SK-N-SH treated with all-trans-retinoic acid at 6 μM for 48 hours (cell line): ENCODE measurements around the gene PRM1.

Experiments
- ATAC-seq: fragments of 200-7000 bp; cut with Tn5 transposase; 3 replicates; pipeline ENCODE4 v1.9.1; 2020; ENCODE audit warnings: mild to moderate bottlenecking, moderate library complexity
- ARNTL ChIP-seq: fragments of 450-650 bp; formaldehyde crosslinking; IDR thresholded peaks from 2 replicates; pipeline ENCODE4 v1.5.0; 2020; ENCODE audit warnings: low read depth, mild to moderate bottlenecking, moderate library complexity, borderline replicate concordance
- BACH2 ChIP-seq: fragments of 250-450 bp; sonication (Bioruptor Pico); IDR thresholded peaks from 2 replicates; pipeline ENCODE4 v1.9.0; 2021; ENCODE audit warnings: mild to moderate bottlenecking, borderline replicate concordance
- CSDC2 ChIP-seq: fragments of 250-450 bp; sonication (Bioruptor Pico); IDR thresholded peaks from 2 replicates; pipeline ENCODE4 v1.5.0; 2020; ENCODE audit warnings: mild to moderate bottlenecking, moderate library complexity
- ESRRG ChIP-seq: fragments of 250-450 bp; sonication (Bioruptor Pico); IDR thresholded peaks from 2 replicates; pipeline ENCODE4 v1.6.1; 2021; ENCODE audit warnings: mild to moderate bottlenecking
- GLIS3 ChIP-seq: fragments of 250-450 bp; sonication (Bioruptor Pico); IDR thresholded peaks from 2 replicates; pipeline ENCODE4 v1.5.0; 2020; ENCODE audit warnings: mild to moderate bottlenecking, moderate library complexity
- ISL1 ChIP-seq: fragments of 250-450 bp; sonication (Bioruptor Pico); IDR thresholded peaks from 2 replicates; pipeline ENCODE4 v2.1.2; 2022; ENCODE audit warnings: mild to moderate bottlenecking, moderate library complexity
- PPARA ChIP-seq: fragments of 250-450 bp; sonication (Bioruptor Pico); IDR thresholded peaks from 2 replicates; pipeline ENCODE4 v1.5.0; 2020; ENCODE audit warnings: mild to moderate bottlenecking, borderline replicate concordance
- RARB ChIP-seq: fragments of 250-450 bp; sonication (Bioruptor Pico); IDR thresholded peaks from 2 replicates; pipeline ENCODE4 v1.8.0; 2021; ENCODE audit warnings: mild to moderate bottlenecking, moderate library complexity
- SNAI2 ChIP-seq: fragments of 250-450 bp; sonication (Bioruptor Pico); IDR thresholded peaks from 2 replicates; pipeline ENCODE4 v1.5.0; 2020; ENCODE audit warnings: mild to moderate bottlenecking, moderate library complexity
- TOX ChIP-seq: fragments of 250-450 bp; sonication (Bioruptor Pico); IDR thresholded peaks from 2 replicates; pipeline ENCODE4 v1.8.0; 2021; ENCODE audit warnings: mild to moderate bottlenecking, moderate library complexity, borderline replicate concordance
- ZFP3 ChIP-seq: fragments of 250-450 bp; sonication (Bioruptor Pico); IDR thresholded peaks from 2 replicates; pipeline ENCODE4 v1.5.0; 2020; ENCODE audit warnings: mild to moderate bottlenecking, moderate library complexity
- ZFP30 ChIP-seq: fragments of 450-650 bp; formaldehyde crosslinking; IDR thresholded peaks from 2 replicates; pipeline ENCODE4 v1.5.0; 2022; ENCODE audit warnings: mild to moderate bottlenecking, moderate library complexity
- ZNF70 ChIP-seq: fragments of 450-650 bp; formaldehyde crosslinking; IDR thresholded peaks from 2 replicates; pipeline ENCODE4 v1.5.0; 2020; ENCODE audit warnings: mild to moderate bottlenecking, moderate library complexity
- ZNF8 ChIP-seq: fragments of 450-650 bp; formaldehyde crosslinking; IDR thresholded peaks from 2 replicates; pipeline ENCODE4 v1.5.0; 2020; ENCODE audit warnings: mild to moderate bottlenecking, moderate library complexity
- TF ChIP-seq, protein P1 (sequence below): fragments of 250-450 bp; sonication (Bioruptor Pico); IDR thresholded peaks from 2 replicates; pipeline ENCODE4 v1.8.0; 2020; ENCODE audit warnings: mild to moderate bottlenecking, moderate library complexity, borderline replicate concordance
- TF ChIP-seq, protein P2 (sequence below): fragments of 250-450 bp; sonication (Bioruptor Pico); IDR thresholded peaks from 2 replicates; pipeline ENCODE4 v1.5.1; 2020; ENCODE audit warnings: low read depth, mild to moderate bottlenecking, moderate library complexity
- TF ChIP-seq, protein P3 (sequence below): fragments of 250-450 bp; sonication (Bioruptor Pico); IDR thresholded peaks from 2 replicates; pipeline ENCODE4 v1.5.0; 2020; ENCODE audit warnings: mild to moderate bottlenecking, moderate library complexity
- TF ChIP-seq, protein P4 (sequence below): fragments of 250-450 bp; sonication (Bioruptor Pico); IDR thresholded peaks from 2 replicates; pipeline ENCODE4 v1.5.1; 2021; ENCODE audit warnings: mild to moderate bottlenecking, moderate library complexity

The PRM1 gene

DNA sequence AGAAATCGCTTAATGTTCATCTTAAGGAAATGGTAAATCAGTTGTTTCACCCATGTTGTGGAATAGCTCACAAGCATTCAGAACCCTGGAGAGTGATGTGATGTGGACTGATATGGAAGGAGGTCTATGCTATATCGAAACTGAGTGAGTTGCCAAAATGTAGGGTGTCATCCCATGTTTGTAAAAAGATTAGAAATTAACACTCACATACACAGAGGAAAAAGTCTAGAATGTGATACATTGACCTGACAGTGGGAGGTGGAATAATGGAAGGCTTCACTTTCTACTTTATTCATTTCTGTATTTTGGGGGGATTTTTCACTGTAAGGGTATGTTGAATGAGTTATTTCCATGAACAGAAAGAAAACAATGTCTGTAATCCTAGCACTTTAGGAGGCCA, 4.7 kb upstream of the PRM1 start:
- TF ChIP-seq ZNF8 (CRISPR knock-in tag) (no peak), ZFP3 (no peak), SNAI2 (CRISPR knock-in tag) (no peak), RARB (no peak), TOX (CRISPR knock-in tag) (no peak), BACH2 (CRISPR knock-in tag) (no peak), GLIS3 (no peak), ZFP30 (CRISPR knock-in tag) (no peak), PPARA (CRISPR knock-in tag) (no peak), ZNF70 (CRISPR knock-in tag) (no peak), ISL1 (no peak)
- TF ChIP-seq, protein P1, sequence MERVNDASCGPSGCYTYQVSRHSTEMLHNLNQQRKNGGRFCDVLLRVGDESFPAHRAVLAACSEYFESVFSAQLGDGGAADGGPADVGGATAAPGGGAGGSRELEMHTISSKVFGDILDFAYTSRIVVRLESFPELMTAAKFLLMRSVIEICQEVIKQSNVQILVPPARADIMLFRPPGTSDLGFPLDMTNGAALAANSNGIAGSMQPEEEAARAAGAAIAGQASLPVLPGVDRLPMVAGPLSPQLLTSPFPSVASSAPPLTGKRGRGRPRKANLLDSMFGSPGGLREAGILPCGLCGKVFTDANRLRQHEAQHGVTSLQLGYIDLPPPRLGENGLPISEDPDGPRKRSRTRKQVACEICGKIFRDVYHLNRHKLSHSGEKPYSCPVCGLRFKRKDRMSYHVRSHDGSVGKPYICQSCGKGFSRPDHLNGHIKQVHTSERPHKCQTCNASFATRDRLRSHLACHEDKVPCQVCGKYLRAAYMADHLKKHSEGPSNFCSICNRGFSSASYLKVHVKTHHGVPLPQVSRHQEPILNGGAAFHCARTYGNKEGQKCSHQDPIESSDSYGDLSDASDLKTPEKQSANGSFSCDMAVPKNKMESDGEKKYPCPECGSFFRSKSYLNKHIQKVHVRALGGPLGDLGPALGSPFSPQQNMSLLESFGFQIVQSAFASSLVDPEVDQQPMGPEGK, result no peak
- TF ChIP-seq, protein P2, sequence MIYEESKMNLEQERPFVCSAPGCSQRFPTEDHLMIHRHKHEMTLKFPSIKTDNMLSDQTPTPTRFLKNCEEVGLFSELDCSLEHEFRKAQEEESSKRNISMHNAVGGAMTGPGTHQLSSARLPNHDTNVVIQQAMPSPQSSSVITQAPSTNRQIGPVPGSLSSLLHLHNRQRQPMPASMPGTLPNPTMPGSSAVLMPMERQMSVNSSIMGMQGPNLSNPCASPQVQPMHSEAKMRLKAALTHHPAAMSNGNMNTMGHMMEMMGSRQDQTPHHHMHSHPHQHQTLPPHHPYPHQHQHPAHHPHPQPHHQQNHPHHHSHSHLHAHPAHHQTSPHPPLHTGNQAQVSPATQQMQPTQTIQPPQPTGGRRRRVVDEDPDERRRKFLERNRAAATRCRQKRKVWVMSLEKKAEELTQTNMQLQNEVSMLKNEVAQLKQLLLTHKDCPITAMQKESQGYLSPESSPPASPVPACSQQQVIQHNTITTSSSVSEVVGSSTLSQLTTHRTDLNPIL, result no peak
- TF ChIP-seq, protein P3, sequence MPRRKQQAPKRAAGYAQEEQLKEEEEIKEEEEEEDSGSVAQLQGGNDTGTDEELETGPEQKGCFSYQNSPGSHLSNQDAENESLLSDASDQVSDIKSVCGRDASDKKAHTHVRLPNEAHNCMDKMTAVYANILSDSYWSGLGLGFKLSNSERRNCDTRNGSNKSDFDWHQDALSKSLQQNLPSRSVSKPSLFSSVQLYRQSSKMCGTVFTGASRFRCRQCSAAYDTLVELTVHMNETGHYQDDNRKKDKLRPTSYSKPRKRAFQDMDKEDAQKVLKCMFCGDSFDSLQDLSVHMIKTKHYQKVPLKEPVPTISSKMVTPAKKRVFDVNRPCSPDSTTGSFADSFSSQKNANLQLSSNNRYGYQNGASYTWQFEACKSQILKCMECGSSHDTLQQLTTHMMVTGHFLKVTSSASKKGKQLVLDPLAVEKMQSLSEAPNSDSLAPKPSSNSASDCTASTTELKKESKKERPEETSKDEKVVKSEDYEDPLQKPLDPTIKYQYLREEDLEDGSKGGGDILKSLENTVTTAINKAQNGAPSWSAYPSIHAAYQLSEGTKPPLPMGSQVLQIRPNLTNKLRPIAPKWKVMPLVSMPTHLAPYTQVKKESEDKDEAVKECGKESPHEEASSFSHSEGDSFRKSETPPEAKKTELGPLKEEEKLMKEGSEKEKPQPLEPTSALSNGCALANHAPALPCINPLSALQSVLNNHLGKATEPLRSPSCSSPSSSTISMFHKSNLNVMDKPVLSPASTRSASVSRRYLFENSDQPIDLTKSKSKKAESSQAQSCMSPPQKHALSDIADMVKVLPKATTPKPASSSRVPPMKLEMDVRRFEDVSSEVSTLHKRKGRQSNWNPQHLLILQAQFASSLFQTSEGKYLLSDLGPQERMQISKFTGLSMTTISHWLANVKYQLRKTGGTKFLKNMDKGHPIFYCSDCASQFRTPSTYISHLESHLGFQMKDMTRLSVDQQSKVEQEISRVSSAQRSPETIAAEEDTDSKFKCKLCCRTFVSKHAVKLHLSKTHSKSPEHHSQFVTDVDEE, result no peak
- ATAC-seq, result no peak

DNA sequence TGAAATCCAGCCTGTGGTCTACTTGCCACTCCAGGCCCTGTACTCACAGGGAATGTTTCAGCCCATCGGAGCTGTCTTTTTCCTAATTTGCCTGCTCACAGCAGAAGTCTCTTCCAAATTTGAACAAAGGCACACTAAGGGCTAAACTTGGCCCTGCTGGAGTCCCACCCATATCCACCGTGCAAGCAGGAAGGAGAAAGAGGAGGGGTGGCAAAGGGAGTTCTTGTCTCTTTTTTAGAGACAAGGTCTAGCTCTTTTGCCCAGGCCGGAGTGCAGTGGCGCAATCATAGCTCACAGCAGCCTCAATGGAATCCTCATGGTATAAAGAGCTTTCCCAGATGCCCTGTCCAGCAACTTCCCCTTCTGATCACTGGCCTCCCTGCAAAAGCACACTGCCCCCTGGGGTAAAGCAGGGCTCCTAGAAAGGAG, 2.7 kb upstream of the PRM1 start:
- TF ChIP-seq SNAI2 (CRISPR knock-in tag) (no peak), ISL1 (no peak), ZNF8 (CRISPR knock-in tag) (no peak), ESRRG (no peak), ZFP30 (CRISPR knock-in tag) (no peak), RARB (no peak), GLIS3 (no peak), ARNTL (no peak), CSDC2 (no peak)
- TF ChIP-seq, protein P1, result no peak
- TF ChIP-seq, protein P4, sequence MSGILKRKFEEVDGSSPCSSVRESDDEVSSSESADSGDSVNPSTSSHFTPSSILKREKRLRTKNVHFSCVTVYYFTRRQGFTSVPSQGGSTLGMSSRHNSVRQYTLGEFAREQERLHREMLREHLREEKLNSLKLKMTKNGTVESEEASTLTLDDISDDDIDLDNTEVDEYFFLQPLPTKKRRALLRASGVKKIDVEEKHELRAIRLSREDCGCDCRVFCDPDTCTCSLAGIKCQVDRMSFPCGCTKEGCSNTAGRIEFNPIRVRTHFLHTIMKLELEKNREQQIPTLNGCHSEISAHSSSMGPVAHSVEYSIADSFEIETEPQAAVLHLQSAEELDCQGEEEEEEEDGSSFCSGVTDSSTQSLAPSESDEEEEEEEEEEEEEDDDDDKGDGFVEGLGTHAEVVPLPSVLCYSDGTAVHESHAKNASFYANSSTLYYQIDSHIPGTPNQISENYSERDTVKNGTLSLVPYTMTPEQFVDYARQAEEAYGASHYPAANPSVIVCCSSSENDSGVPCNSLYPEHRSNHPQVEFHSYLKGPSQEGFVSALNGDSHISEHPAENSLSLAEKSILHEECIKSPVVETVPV, result no peak
- TF ChIP-seq, all 23 proteins: peak for 0
- peak; percentile 70 for ATAC-seq

DNA sequence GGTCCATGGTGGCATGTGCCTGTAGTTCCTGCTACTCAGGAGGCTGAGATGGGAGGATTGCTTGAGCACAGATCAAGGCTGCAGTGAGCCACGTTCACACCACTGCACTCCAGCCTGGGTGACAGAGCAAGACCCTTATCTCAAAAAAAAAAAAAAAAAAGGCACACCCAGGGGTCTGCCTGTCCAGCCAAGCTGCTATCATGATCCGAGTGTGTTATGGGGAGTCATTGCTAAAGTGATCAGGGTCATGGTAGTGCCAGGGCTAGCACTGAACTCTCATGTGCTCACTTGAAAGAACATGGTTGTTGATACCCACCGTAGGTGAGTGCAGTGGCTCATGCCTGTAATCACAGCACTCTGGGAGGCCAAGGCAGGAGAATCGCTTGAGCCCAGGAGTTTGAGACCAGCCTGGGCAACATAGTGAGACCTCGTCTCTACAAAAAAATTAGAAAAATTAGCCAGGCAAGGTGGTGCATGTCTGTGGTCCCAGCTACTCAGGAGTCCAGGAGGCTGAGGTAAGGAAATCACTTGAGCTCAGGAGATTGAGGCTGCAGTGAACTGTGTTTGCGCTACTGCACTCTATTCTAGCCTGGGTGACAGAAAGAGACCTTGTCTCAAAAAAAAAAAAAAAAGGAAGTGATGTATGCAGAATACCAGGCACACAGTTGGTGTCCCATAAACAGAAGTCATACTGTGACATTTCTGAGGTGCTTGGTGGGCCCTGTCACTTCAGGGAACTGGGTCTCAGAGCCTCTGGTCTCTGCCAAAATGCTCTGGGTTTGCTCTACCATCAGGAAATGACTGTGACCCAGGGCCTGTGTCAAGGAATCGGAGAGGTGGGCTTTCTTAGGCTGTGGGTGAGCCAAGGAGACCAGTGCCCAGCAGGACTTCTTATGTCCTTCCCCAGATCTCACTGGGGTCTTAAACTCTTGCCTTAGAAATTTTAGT, 2.2 kb downstream of the PRM1 start:
- ATAC-seq, result no peak
- TF ChIP-seq BACH2 (CRISPR knock-in tag) (no peak), ZFP30 (CRISPR knock-in tag) (no peak), GLIS3 (no peak), ZFP3 (no peak), ARNTL (no peak), ISL1 (no peak)
- TF ChIP-seq, protein P2, result no peak
- TF ChIP-seq, all 23 proteins: peak for 0
